NCI-H82 treated with DMSO at 0.1 percent for 48 hours (cell line): ENCODE data around the gene MYO10.
"Not testable (repeated sequence)": the region's sequence is repeated elsewhere in the genome, so short reads cannot be mapped to it uniquely, and the experiment has no call there.

ENCODE experiments used
- DNase-seq: peaks from one replicate; lab custom pipeline; 2025; ENCODE audit not compliant: unreplicated experiment; lab: John Stamatoyannopoulos, UW

The MYO10 gene

DNA sequence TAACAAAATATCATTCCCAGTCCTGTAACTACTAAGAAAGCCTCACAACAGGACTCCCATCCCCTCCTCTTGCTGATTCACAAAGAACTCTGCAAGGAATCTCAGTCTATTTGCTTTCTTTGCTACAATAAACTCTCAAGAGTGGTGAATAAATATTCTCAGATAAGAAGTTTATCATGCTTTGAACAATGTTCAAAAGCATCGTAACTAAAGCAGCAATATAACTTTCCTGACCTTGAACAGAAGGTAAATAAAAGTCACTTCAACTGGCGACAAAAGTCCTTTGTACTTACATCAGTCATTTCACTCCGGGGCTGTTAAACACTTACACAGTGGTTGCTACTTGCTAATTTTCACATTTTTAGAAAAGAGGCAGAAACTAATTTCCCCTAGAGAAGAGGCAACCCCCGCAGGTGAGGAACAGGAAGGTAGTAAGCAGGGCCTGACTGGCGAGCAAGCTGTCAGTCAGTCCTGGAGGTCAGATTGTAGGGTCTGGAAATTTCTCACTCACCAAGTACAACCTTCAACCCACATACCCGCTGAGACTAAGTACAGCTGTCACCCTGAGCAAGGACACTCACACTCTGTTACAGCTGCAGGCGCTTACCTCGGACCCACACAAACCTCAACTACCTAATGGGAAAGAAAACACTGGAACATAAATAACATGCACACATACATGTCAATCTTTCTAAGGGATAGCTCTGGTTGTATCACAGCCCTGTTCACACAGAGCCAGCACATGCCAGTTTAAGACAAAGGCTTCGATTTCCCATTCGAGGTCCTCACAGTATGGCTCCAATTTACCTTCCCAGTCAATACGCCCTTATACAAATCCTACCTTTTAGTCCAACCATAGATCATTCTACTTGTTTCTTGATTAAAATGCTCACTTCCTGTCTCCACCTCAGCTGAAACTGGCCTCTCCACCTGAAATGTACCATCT lies 214.7 kb downstream of the MYO10 start:
- DNase-seq: no peak

DNA sequence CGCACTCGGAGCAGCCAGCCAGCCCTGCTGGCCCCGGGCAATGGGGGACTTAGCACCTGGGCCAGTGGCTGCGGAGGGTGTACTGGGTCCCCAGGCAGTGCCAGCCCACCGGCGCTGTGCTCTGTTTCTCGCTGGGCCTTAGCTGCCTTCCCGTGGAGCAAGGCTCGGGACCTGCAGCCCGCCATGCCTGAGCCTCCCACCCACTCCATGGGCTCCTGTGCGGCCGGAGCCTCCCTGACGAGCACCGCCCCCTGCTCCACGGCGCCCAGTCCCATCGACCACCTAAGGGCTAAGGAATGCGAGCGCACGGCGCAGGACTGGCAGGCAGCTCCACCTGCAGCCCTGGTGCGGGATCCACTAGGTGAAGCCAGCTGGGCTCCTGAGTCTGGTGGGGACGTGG lies 218.1 kb downstream of the MYO10 start:
- not testable (repeated sequence) for DNase-seq

DNA sequence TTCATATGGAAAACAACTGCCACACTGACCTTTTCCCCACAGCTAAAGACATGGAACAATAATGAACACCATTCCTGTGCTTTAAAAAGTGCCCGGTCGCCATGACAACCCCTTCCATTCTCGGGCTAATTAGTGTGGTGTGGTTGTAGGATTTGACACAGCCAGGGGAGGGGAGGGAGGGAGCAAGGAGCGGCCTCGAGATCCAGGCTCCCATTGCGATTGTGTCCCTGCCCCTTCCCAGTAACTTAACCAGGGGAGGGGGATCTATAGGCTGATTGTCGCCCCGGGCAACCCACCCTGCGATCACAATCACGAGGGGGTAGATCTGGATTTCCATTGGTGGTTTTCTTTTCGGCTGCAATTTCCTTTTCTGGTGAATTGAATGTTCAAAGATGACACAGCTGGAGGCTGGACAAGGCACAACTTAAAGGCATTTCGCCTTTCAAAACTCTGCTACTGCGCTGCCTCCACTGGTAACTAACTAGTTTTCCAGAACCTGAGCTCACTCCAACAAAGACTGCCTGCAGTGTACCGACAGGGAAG lies 222.6 kb downstream of the MYO10 start:
- no peak for DNase-seq

DNA sequence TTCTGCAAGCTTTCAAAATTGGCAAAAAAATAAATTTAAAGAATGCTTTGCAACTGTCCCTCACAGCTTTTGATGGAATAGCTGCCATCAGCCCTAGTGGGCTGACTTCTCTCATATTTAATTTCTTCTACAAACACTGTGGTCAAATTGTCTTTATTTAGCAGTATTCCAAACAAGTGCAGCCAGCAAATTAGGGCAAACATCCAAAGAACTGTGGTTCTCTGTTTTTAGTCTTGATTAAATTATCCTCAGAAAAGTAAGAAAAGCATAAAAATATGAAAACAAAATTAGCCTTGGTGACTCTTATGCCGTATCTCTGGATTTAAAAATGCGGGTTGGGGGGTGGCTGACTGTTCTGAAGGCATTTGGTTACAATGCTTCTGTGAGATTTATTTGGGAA lies 223.5 kb downstream of the MYO10 start:
- DNase-seq: no peak

DNA sequence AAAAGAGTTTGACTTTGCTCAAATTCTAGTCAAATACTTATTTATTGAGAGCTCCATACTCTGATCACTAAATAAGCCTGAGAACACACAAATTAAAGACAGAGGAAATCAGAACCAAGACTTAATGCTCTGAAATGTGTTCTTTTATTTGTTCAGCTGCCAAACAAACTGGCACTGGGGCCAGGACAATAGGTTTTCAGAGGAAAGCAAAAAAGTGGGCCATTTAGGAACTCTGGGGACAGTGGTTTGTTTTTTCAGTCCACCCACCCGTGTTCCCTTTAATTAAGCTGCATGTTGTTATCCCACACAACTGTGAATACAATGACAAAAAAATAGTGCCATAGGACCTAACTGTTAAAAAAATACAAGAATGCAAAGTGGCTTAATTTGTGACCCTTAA lies 223.9 kb downstream of the MYO10 start:
- no peak for DNase-seq

DNA sequence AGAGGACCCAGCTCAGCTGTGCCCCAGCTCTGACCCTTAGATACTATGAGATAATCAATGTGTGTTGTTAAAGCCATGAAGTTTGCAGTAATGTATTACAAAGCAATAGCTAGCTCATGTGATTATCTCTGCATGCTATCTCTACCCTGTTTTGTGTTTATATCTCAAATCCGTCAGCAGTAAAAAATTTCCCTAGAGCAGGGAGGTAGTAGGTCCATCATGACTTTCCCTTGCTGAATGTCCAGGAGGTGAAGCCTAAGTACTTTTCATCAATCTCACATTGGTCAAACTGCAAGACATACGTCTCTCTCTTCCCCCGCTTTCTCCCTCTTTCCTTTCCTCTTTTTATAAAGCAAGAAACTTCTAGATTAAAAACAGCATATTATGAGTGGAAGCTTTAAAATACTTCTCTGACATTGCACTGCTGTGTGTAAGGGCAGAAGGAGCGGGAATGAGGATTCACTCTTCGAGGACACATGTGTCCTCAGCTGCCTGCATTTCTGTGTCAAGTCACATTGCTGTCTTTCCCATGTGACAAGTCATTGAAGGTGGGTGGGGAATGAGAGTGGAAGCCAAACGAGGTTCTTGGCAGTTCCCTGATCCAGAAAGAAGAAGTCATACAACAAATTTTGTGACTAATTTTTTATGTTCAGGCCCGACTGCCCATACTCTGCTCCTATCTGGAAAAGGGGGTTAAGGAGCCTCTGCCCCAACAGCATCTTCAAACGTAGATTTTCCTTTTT lies 226.2 kb downstream of the MYO10 start:
- DNase-seq: no peak

DNA sequence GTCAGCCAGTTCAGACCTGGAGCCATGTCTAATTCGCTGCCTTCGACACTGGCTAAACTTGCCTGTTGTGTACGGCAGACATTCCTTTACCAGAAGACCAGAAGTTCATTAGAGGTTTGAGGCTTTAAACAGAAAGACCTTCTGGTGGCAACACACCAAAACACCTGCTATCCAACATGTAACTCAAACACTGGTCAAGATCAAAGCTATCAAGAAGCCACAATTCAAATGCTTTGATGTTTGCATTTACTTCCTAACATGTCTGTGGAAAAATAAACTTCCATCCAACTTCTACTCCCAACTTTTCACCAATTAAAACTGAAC lies 228.3 kb downstream of the MYO10 start:
- no peak for DNase-seq

DNA sequence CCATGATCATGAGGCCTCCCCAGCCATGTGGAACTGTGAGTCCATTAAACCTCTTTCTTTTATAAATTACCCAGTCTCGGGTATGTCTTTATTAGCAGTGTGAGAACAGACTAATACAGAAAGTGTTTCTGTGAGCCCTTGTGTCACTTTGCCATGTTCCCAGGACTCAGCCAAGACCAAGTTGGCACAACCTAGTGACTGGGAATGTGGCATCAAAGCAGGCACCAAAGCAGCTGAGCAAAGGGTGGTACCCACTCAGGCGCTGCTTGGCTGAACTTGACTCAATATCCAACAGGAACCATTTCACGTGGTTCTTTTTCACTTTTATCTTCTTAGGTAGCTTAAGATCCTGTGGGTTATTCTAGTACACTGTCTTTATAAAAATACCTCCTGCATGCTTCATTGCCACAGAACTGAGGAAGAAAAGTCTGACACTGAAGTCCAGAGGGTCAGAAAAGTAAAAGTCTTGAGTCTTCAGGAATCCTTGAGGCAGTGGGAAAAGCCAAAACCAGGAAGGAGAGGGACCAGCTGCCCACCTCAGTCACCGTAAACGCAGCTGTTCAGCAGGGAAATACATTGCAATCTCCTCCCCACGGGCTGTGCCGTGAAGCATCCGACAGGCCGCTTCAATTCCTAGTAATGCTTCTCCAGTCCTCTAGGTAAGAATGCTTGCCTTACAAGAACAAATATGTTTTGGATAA lies 228.8 kb downstream of the MYO10 start:
- no peak for DNase-seq

DNA sequence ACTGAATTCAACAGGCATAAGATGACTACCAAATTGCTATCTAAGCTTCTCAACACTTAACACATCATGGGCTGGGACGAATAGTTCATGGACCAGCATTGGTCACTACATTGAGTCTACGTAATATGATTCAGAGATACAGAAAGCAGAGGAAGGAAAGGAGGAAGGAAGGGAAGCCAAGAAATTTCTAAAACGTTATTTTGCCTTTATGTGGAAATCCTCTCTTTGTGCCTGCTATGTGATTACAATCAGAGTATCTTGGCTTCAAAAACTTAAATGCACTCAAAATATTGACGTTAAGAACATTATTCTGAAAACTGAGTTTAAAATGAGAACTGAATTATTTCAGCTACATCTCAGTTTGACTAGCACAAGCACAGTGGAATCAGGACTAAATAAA lies 231.1 kb downstream of the MYO10 start:
- no peak for DNase-seq

DNA sequence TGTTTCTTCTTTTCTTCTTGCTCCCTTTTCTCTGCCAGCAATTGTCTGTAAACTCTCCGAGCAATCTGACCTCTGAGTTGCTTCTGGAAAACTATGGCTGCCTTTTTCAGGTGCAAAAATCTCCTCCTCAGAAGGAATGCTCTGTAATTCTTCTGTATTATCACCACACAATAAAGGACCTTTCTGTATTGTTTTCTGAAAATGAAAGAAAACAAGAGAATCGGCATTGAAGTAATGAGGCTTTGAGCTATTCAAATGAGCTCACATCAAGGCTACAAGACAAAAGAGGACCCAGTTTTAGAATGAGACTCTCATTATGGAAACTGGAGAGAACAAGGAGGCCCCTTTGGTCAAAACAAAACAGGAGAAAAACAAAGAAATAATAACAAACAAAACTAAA lies 233.1 kb downstream of the MYO10 start:
- no peak for DNase-seq

DNA sequence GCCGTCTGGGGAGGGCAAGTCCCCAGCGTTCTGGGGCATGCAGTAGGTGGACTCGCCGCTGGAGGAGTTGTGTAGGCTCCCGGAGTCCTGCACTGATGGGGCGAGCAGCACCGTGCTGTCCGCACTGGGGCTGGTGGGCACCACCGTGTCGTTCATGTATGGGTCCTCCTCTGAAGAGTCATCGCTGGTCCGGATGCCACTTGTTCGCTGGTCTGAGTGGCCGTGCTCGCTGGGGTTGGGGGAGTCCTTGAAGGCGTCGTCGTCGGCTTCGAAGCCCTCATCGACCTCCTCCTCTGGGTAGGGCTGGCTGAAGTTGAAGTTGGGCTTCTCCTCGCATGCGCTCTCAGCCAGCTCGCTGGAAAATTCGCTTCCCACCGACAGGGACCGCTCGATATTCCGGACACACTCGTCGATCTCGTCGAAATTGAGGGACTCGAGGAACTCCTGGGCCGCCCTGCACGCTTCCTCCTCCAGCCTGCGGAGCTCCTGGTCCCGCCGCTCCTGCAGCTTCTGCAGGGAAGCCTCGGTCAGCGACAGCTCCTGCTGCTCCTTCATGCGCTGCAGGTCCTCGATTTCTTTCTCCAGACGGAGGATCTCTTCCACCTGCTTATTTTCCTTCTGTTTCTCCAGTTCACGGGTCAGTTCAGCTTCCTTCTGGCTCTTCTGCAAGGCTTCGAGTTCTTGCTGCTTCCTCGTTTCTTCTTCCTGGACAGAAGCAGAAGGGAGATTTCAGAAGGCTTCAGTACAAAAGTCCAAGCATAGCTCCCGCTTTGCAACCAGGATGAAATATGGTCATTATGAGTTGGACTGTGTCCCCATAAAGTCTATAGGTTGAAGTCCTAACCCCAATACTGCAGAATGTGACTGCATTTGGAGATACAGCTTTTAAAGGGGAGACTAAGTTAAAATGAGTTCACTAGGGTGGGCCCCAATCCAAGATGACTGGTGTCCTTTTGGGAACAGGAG lies 234.7 kb downstream of the MYO10 start:
- DNase-seq: no peak

DNA sequence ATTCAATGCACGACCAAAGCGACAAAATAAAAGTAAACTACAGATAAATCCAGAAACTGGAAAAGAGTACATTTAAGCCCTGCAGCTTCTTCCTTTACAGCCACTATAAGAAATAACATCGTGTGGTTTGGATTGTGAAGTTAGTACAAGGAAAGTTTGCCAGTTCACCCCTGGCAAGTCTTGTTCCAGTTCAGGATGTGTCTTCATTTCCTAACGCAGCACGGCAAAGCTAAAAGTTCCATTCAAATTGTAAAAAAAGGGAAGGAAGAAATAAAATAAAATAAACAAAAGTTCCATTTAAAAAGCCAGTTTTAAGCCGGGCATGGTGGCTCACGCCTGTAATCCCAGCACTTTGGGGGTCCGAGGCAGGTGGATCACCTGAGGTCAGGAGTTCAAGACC lies 236.0 kb downstream of the MYO10 start:
- no peak for DNase-seq

DNA sequence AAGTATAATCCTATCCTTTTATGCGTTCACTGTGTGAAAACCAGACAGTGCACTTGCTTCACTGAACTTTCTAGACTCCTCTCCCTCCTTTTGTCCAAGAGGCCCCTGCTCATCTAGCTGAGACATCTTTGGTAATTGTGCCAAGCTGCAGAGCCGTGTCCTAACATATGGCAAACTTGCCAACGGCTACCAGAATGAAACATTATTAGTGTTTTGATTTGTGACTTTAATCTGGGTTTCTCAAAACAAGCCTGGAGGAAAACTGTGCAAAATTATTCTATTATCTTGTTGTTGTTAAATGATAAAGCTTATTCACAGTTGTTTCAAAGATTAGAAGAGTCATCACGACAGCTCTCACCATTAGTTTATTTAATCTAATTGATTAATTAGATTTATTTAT lies 240.3 kb downstream of the MYO10 start:
- DNase-seq: no peak

DNA sequence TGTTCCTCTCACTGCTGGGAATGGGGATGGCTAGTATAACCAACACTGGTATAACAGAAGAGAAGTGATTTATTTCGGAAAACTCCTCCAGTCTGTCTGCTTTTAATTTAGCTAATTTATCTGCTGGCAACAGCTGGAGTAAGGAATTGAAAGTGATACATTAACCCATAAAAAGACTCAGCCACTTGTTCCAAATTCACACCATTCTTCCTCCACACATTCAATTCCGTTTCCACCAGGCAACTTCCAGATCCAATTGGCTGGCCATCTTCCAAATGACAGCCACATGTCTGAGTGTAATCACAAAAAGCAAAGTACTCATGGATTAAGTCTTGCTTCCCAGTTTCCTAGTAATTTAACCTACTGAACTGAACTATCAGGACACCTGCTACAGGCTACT lies 242.2 kb downstream of the MYO10 start:
- no peak for DNase-seq

DNA sequence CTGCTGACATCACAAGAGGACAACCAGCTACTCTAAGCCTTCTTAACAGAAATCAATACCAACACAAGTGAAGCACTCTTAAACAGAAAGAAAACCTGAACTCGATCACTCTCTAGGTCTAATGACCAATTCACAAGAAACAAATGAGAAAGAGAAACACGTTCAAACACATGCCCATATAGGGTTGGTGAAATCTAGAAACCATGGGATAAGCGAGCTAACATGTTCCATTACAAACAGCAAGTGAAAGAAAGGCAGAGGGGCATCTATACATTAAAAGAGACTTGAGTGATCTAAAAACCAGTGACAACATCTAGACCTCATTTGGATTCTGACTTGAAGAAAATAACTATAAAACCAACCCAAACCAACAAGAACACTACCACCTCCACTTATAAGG lies 244.4 kb downstream of the MYO10 start:
- no peak for DNase-seq

DNA sequence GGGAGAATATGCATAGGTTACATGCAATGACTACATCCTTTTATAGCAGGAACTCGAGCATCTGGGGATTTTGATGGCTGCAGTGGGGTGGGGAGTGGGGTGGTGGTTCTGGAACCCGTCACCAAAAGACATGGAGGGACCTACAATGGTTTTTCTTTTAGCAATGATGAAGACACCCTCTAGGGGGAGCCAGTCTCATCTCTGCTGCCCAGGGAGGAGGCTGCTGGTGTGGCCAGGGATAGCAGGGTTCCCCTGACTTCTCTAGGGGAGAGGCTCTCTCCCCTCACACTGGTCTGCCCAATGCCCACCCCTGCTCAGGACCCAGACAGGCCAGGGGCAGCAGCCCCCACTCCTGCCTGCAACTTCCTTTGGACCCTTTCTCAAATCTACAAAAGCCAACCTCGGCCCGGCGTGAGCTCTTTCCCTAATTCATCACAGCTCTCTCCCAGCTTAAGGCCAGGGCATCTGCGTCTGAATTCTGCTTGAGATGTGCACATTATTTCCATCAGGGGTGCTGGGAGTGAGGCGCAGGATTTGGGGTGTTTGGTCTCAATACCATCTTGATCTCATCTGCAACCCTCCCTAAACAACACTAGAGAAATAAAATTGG lies 245.7 kb downstream of the MYO10 start:
- DNase-seq: no peak

DNA sequence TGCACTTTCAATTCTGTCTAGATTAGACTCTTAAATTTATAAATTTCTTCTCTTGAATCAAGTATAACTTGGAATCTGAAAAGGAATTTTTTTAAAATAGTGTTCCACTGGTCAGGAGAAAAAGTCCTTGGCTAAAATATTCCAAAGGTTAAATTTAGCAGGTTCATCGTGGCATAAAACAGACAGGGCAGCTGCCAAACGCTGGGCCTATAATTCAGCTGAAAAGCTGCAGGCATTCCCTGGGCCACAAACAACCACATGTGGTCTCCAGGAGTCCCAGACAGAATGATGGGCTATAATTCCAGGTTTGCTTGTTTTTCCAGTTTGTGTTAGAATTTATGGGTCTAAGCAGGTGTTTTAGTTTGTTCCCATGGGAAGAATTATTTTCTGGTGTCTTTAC lies 248.2 kb downstream of the MYO10 start:
- no peak for DNase-seq

DNA sequence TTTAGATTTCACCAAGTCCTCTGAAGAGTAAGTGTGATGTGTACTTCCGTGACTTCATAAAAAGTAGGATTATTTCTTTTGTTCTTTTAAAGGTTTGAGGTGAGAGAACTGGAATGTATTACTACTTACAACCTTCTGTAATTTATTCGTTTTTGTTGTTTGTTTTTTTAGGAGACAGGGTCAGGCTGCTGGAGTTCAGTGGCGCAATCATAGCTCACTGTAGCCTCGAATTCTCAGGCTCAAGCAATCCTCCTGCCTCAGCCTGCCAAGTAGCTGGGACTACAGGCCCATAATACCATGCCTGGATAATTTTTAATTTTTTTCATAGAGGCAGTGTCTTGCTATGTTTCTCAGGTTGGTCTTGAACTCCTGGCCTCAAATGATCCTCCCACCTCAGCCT lies 251.0 kb downstream of the MYO10 start:
- DNase-seq: no peak

DNA sequence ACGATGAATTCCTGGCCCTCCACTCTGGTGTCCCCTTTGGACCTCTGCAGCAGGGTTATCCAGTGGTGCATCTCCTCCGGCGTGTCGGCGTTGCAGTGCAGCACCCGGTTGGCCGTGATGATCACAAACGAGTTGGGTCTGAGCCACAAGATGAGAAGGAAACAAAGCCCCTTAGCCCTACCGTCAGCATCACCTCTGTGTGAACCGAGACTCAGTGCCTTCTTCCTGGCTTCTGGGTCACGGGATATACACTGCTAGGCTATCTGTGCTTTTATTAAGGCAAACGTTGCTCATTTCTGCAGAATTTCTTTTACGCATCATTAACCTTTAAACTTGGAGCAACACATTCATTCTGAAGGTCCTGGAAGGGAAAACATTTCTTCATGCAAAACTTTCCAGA lies 254.2 kb downstream of the MYO10 start:
- DNase-seq: no peak

DNA sequence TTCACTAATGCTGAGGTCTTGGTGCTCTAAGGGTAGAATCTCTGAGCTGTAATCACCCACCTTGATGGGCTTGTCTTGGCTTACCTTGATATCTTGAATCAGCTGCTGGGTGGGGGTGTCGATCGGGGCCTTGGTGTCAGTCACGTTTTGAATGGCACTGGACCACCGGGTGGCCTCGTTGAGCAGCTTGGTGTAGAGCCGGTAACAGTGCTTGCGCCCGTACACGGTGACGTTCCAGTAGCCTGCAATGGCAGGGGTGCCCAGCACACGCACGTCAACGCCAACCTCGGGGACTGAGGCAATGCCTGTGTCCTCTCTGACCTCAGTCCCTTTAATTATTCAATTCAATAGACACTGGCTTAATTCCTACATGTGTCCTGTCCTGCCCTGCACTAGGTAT lies 256.2 kb downstream of the MYO10 start:
- DNase-seq: no peak
